Measurements from ENCODE around the gene FABP7.

Gene FABP7

DNA sequence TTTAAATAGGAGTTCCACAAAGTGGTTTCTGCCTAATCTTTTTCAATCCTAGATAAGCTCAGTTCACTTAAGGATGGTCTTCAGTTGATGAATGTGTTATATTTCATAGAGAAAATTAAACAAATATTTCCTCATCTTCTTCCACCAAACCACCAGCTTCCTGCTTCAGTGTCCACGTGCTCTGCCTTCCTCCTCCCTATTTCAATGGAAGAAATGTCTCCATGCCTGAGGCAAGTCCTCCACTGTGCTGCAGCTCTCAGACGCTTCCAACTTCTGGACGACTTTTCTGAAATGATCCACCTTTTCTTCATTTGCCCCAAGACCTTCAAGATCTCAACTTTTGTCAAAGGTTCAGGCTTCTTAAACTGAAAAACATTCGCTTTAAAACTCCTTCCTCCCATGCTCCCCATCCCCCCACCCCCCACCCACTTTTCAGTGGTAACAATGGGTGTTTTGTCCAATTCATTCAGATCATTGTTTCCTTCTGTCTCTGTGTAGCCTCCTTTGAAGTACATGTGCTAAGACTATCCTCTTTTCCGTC is 25.3 kb upstream of the FABP7 start:
- H3K27me3 ChIP-seq (ENCODE audit: control insufficient read depth in 5 of 5, insufficient read depth in 4 of 5, low read length in 5 of 5), result no peaks in the 10 kb centered on the region
- H3K9ac ChIP-seq (ENCODE audit: low read length in 5 of 5), result no peak overlapping the region
- H3K9me3 ChIP-seq (ENCODE audit: control insufficient read depth in 5 of 5, low read length in 5 of 5), result no peaks in the 10 kb centered on the region
- no peak overlapping the region for H3K4me3 ChIP-seq (ENCODE audit: low read depth in 1 of 5, low read length in 5 of 5)
- H3K4me1 ChIP-seq (ENCODE audit: control insufficient read depth in 5 of 5, insufficient read depth in 5 of 5, low read length in 5 of 5), result peaks cover 0 to 5% (median 0%) of the 10 kb centered on the region in 5 donors
- H3K27ac ChIP-seq (ENCODE audit: low read depth, low read length), result no peak overlapping the region
- no peaks in the 10 kb centered on the region for H3K36me3 ChIP-seq (ENCODE audit: control insufficient read depth in 5 of 5, insufficient read depth in 5 of 5, low read length in 5 of 5)

DNA sequence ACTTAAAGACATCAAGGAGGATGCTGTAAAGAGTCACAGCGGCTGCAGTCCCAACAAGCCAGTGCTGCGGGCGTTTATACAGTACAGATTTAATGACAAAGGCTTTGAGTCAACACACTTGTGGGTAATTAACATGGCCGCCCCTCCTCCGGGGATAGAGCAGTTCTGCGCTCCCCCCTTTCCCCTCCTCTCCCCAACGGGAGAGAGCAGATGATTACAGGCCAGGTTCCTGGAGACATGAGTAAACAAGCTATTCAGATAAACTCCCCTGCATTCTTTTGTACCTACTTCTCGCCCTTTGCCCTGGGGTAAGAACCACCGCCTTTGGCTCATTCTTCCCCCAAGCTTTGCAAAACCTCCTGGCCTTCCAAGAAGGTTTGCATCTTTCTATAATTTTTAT is 23.6 kb upstream of the FABP7 start:
- H3K9me3 ChIP-seq (ENCODE audit: control insufficient read depth in 5 of 5, low read length in 5 of 5), result no peaks in the 10 kb centered on the region
- no peaks in the 10 kb centered on the region for H3K27me3 ChIP-seq (ENCODE audit: control insufficient read depth in 5 of 5, insufficient read depth in 4 of 5, low read length in 5 of 5)
- H3K36me3 ChIP-seq (ENCODE audit: control insufficient read depth in 5 of 5, insufficient read depth in 5 of 5, low read length in 5 of 5), result no peaks in the 10 kb centered on the region
- H3K4me1 ChIP-seq (ENCODE audit: control insufficient read depth in 5 of 5, insufficient read depth in 5 of 5, low read length in 5 of 5), result peaks cover 0 to 5% (median 0%) of the 10 kb centered on the region in 5 donors
- H3K9ac ChIP-seq (ENCODE audit: low read length in 5 of 5), result no peak overlapping the region
- no peak overlapping the region for H3K27ac ChIP-seq (ENCODE audit: low read depth, low read length)
- H3K4me3 ChIP-seq (ENCODE audit: low read depth in 1 of 5, low read length in 5 of 5), result no peak overlapping the region

DNA sequence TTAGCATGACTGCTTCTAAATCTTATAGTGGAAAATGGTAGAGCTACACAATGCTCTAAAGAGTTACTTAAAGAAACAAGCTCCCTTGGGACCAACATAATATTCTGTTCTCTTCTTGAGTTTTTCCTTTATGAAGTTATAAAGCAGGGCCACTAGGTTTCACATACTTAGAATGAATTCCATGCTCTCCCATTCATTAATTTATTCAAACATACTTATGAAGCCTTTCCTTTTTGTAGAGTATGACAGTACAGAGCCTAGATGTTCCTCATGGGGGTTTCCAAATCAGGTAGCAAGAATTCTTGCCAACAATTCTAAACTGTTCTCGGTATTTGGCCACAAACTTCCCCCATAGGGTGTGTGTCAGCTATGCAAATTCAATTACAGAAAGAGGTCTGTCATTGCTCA is 20.6 kb upstream of the FABP7 start:
- H3K4me3 ChIP-seq (ENCODE audit: low read depth in 1 of 5, low read length in 5 of 5), result no peak overlapping the region
- no peaks in the 10 kb centered on the region for H3K9me3 ChIP-seq (ENCODE audit: control insufficient read depth in 5 of 5, low read length in 5 of 5)
- no peaks in the 10 kb centered on the region for H3K27me3 ChIP-seq (ENCODE audit: control insufficient read depth in 5 of 5, insufficient read depth in 4 of 5, low read length in 5 of 5)
- peaks cover 0 to 4% (median 0%) of the 10 kb centered on the region in 5 donors for H3K4me1 ChIP-seq (ENCODE audit: control insufficient read depth in 5 of 5, insufficient read depth in 5 of 5, low read length in 5 of 5)
- H3K9ac ChIP-seq (ENCODE audit: low read length in 5 of 5), result no peak overlapping the region
- no peaks in the 10 kb centered on the region for H3K36me3 ChIP-seq (ENCODE audit: control insufficient read depth in 5 of 5, insufficient read depth in 5 of 5, low read length in 5 of 5)
- H3K27ac ChIP-seq (ENCODE audit: low read depth, low read length), result no peak overlapping the region

- no peaks in the 10 kb centered on the region for H3K4me1 ChIP-seq (ENCODE audit: control insufficient read depth in 5 of 5, insufficient read depth in 5 of 5, low read length in 5 of 5)
- no peak overlapping the region for H3K27ac ChIP-seq (ENCODE audit: low read depth, low read length)
- H3K27me3 ChIP-seq (ENCODE audit: control insufficient read depth in 5 of 5, insufficient read depth in 4 of 5, low read length in 5 of 5), result no peaks in the 10 kb centered on the region
- no peaks in the 10 kb centered on the region for H3K36me3 ChIP-seq (ENCODE audit: control insufficient read depth in 5 of 5, insufficient read depth in 5 of 5, low read length in 5 of 5)
- H3K9ac ChIP-seq (ENCODE audit: low read length in 5 of 5), result no peak overlapping the region
- H3K9me3 ChIP-seq (ENCODE audit: control insufficient read depth in 5 of 5, low read length in 5 of 5), result no peaks in the 10 kb centered on the region
- no peak overlapping the region for H3K4me3 ChIP-seq (ENCODE audit: low read depth in 1 of 5, low read length in 5 of 5)
Measured at GRCh38 chr6:122760330-122760729, 19.2 kb upstream of the FABP7 start.

GRCh38 chr6:122766256-122766655 is 13.3 kb upstream of the FABP7 start:
- H3K4me1 ChIP-seq (ENCODE audit: control insufficient read depth in 5 of 5, insufficient read depth in 5 of 5, low read length in 5 of 5), result no peaks in the 10 kb centered on the region
- no peaks in the 10 kb centered on the region for H3K36me3 ChIP-seq (ENCODE audit: control insufficient read depth in 5 of 5, insufficient read depth in 5 of 5, low read length in 5 of 5)
- H3K9me3 ChIP-seq (ENCODE audit: control insufficient read depth in 5 of 5, low read length in 5 of 5), result no peaks in the 10 kb centered on the region
- H3K27ac ChIP-seq (ENCODE audit: low read depth, low read length), result no peak overlapping the region
- no peak overlapping the region for H3K4me3 ChIP-seq (ENCODE audit: low read depth in 1 of 5, low read length in 5 of 5)
- H3K9ac ChIP-seq (ENCODE audit: low read length in 5 of 5), result no peak overlapping the region
- H3K27me3 ChIP-seq (ENCODE audit: control insufficient read depth in 5 of 5, insufficient read depth in 4 of 5, low read length in 5 of 5), result no peaks in the 10 kb centered on the region

DNA sequence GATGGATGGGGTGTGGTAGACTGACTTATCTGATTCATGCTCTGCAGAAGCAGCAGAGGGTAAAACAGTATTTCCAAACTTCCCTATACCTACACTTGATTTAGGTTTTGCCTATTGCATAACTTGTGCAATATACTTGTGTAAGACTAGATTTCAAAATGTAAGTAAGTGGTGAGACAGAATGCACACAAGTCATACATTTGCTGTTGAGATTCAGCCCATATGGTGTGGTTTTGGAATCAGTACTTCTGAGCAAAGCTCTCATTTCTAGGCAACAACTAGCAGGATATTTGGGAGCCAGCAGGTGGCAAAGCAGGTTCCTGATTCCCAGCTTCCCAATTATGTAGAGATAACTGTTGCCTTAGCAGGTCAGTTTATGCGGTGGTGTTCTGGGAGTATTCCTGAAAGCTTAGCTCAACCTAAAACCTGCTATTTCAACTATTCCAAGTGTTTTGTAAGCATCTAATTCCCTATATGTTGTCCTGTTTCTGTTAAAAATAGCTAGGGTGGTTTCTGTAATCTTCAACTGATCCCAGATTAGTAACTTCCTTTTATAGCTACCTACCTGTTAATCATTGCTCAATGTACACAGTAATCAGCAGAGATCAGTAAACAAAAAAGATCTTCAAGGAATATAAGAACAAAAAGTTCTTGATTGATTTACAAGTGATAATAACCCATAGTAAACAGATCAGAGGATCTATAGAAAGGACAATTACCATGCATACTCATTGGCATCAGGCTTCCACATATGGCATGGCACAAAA is 8.5 kb upstream of the FABP7 start:
- Histone ChIP-seq H3K4me1 (ENCODE audit: control insufficient read depth in 5 of 5, insufficient read depth in 5 of 5, low read length in 5 of 5) (no peaks in the 10 kb centered on the region), H3K9ac (ENCODE audit: low read length in 5 of 5) (no peak overlapping the region), H3K27me3 (ENCODE audit: control insufficient read depth in 5 of 5, insufficient read depth in 4 of 5, low read length in 5 of 5) (no peaks in the 10 kb centered on the region), H3K4me3 (ENCODE audit: low read depth in 1 of 5, low read length in 5 of 5) (no peak overlapping the region), H3K27ac (ENCODE audit: low read depth, low read length) (no peak overlapping the region), H3K36me3 (ENCODE audit: control insufficient read depth in 5 of 5, insufficient read depth in 5 of 5, low read length in 5 of 5) (no peaks in the 10 kb centered on the region), H3K9me3 (ENCODE audit: control insufficient read depth in 5 of 5, low read length in 5 of 5) (no peaks in the 10 kb centered on the region)

DNA sequence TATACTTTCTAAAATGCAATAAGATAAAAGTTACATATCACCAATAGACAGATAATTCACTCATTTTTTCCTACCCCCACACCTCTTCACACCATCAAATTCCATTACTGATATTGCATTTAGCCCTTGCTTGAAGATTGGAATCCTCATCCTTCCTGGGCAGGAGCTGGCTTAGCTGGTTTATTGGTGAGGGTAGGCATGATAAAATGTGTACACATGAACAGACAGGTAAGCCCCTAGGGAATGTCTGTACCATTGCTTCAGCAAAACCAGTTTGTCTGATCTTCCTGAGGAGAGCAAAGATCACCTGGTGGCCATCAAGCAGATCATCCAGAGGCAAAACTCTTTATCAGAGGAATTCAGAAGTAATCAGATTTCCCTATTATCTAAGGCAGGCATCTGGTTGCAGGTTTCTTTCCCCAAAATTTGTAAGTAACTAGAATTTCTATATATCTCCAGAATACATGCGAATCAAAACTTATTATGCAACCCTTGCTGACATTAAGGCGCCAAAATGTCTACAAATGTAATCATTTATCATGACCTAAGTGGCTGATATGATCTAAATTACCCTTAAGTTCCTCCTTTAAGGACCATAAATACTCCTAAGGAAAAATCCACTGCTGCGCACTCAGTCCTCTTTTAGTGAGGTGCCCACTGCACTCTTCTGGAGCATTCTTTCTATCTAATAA is 6.6 kb upstream of the FABP7 start:
- H3K4me3 ChIP-seq (ENCODE audit: low read depth in 1 of 5, low read length in 5 of 5), result no peak overlapping the region
- no peaks in the 10 kb centered on the region for H3K36me3 ChIP-seq (ENCODE audit: control insufficient read depth in 5 of 5, insufficient read depth in 5 of 5, low read length in 5 of 5)
- no peaks in the 10 kb centered on the region for H3K27me3 ChIP-seq (ENCODE audit: control insufficient read depth in 5 of 5, insufficient read depth in 4 of 5, low read length in 5 of 5)
- H3K9me3 ChIP-seq (ENCODE audit: control insufficient read depth in 5 of 5, low read length in 5 of 5), result no peaks in the 10 kb centered on the region
- no peak overlapping the region for H3K9ac ChIP-seq (ENCODE audit: low read length in 5 of 5)
- H3K27ac ChIP-seq (ENCODE audit: low read depth, low read length), result no peak overlapping the region
- H3K4me1 ChIP-seq (ENCODE audit: control insufficient read depth in 5 of 5, insufficient read depth in 5 of 5, low read length in 5 of 5), result no peaks in the 10 kb centered on the region

GRCh38 chr6:122775975-122776374 is 3.5 kb upstream of the FABP7 start:
- Histone ChIP-seq H3K4me3 (ENCODE audit: low read depth in 1 of 5, low read length in 5 of 5) (no peak overlapping the region), H3K27me3 (ENCODE audit: control insufficient read depth in 5 of 5, insufficient read depth in 4 of 5, low read length in 5 of 5) (peaks cover 0 to 5% (median 0%) of the 10 kb centered on the region in 5 donors), H3K9me3 (ENCODE audit: control insufficient read depth in 5 of 5, low read length in 5 of 5) (no peaks in the 10 kb centered on the region), H3K4me1 (ENCODE audit: control insufficient read depth in 5 of 5, insufficient read depth in 5 of 5, low read length in 5 of 5) (no peaks in the 10 kb centered on the region), H3K9ac (ENCODE audit: low read length in 5 of 5) (no peak overlapping the region), H3K36me3 (ENCODE audit: control insufficient read depth in 5 of 5, insufficient read depth in 5 of 5, low read length in 5 of 5) (no peaks in the 10 kb centered on the region), H3K27ac (ENCODE audit: low read depth, low read length) (no peak overlapping the region)

- Histone ChIP-seq H3K9ac (ENCODE audit: low read length in 5 of 5) (no peak overlapping the region), H3K27ac (ENCODE audit: low read depth, low read length) (no peak overlapping the region), H3K4me3 (ENCODE audit: low read depth in 1 of 5, low read length in 5 of 5) (no peak overlapping the region), H3K36me3 (ENCODE audit: control insufficient read depth in 5 of 5, insufficient read depth in 5 of 5, low read length in 5 of 5) (no peaks in the 10 kb centered on the region), H3K4me1 (ENCODE audit: control insufficient read depth in 5 of 5, insufficient read depth in 5 of 5, low read length in 5 of 5) (no peaks in the 10 kb centered on the region), H3K9me3 (ENCODE audit: control insufficient read depth in 5 of 5, low read length in 5 of 5) (no peaks in the 10 kb centered on the region), H3K27me3 (ENCODE audit: control insufficient read depth in 5 of 5, insufficient read depth in 4 of 5, low read length in 5 of 5) (peaks cover 0 to 5% (median 0%) of the 10 kb centered on the region in 5 donors)
Measured at GRCh38 chr6:122778302-122778701, 1.2 kb upstream of the FABP7 start.

DNA sequence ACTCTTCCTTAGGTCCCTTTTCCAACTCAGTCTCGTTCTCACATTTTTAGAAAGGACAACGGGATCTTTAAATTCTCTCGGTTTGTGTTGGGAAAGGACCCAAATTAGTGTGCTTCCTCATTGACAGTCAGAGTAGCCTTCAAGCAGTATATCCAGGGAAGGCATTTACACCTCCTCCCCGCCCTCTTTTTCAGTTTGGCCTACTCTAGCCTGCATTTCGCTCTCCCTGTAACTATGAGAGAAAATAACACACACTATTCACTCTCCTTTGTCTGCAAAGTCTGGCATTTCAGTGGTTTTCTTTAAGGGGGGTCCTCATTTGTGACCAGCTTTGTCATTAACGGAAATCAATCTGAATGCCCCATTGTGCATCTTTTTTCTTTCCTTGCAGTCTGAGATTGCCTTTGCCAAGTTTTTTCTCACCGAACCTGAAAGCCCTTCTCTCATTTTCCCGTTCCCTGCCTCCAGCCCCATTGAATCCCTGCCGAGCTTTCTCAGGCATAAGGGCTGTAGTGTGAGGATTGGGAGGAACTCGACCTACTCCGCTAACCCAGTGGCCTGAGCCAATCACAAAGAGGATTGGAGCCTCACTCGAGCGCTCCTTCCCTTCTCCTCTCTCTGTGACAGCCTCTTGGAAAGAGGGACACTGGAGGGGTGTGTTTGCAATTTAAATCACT is 393 bp upstream of the FABP7 start:
- Histone ChIP-seq H3K9ac (ENCODE audit: low read length in 5 of 5) (no peak overlapping the region), H3K27ac (ENCODE audit: low read depth, low read length) (no peak overlapping the region), H3K9me3 (ENCODE audit: control insufficient read depth in 5 of 5, low read length in 5 of 5) (no peaks in the 10 kb centered on the region), H3K4me1 (ENCODE audit: control insufficient read depth in 5 of 5, insufficient read depth in 5 of 5, low read length in 5 of 5) (no peaks in the 10 kb centered on the region), H3K4me3 (ENCODE audit: low read depth in 1 of 5, low read length in 5 of 5) (no peak overlapping the region), H3K36me3 (ENCODE audit: control insufficient read depth in 5 of 5, insufficient read depth in 5 of 5, low read length in 5 of 5) (no peaks in the 10 kb centered on the region), H3K27me3 (ENCODE audit: control insufficient read depth in 5 of 5, insufficient read depth in 4 of 5, low read length in 5 of 5) (peaks cover 0 to 5% (median 0%) of the 10 kb centered on the region in 5 donors)

Data from subcutaneous abdominal adipose tissue (tissue), 5 donors.